Thymus (tissue), 11 donors: ENCODE results near the gene IGF1. TPM values are rescaled to one million over a fixed set of nuclear protein-coding genes. Genes with fewer than 3 reads are reported as not detected.

Experiments used
- DNase-seq, 9 donors: peaks; one replicate each; pipeline ENCODE4 v3.0.0-alpha.2; 2013; ENCODE audit warnings: low spot score in 9 of 9, low read depth in 6 of 9, missing footprints in 1 of 9
- H3K27ac ChIP-seq, 2 donors: one replicate each; pipeline ENCODE4 v1.5.1; 2013; ENCODE audit warnings: control low read depth in 1 of 2, low read depth in 1 of 2, low read length in 1 of 2, mild to moderate bottlenecking in 1 of 2, moderate library complexity in 1 of 2
- H3K27me3 ChIP-seq, 2 donors: one replicate each; pipeline ENCODE4 v1.5.1; 2013; ENCODE audit warnings: low read length in 1 of 2; ENCODE audit not compliant: control insufficient read depth in 2 of 2, insufficient read depth in 1 of 2
- H3K36me3 ChIP-seq, 2 donors: one replicate each; pipeline ENCODE4 v1.5.1; 2013; ENCODE audit warnings: low read length in 1 of 2, mild to moderate bottlenecking in 1 of 2, moderate library complexity in 1 of 2; ENCODE audit not compliant: control insufficient read depth in 2 of 2, insufficient read depth in 2 of 2
- H3K4me1 ChIP-seq, 2 donors: one replicate each; pipeline ENCODE4 v1.5.1; 2013; ENCODE audit warnings: low read length in 2 of 2; ENCODE audit not compliant: control insufficient read depth in 2 of 2, insufficient read depth in 2 of 2
- H3K4me3 ChIP-seq, 2 donors: one replicate each; pipeline ENCODE4 v1.5.1; 2013; ENCODE audit warnings: low read length in 2 of 2, control low read depth in 1 of 2, mild to moderate bottlenecking in 1 of 2
- H3K9me3 ChIP-seq, 2 donors: one replicate each; pipeline ENCODE4 v1.5.1; 2013; ENCODE audit warnings: low read length in 1 of 2, mild to moderate bottlenecking in 1 of 2; ENCODE audit not compliant: control insufficient read depth in 2 of 2, insufficient read depth in 1 of 2
- WGBS: extraction: QIAGEN DNeasy Blood & Tissue Kit; methylation state at CpG from one replicate; pipeline ENCODE4 v1.1.7; 2013; 5-methylcytosine and 5-hydroxymethylcytosine counted together
- polyA plus RNA-seq: library from polyadenylated mRNA; stranded (reverse); fragments of 200-250 nt; gene quantifications from one replicate; pipeline ENCODE4 v1.2.3, GENCODE V29; 2013
- total RNA-seq: library from RNA; stranded (reverse); fragments of 120-200 nt; gene quantifications from one replicate; pipeline ENCODE4 v1.2.4, GENCODE V29; 2013
- donor health status: healthy.

IGF1 gene
- total and polyA plus RNA-seq, 2 donors = 1.6 to 5.7 TPM

DNA sequence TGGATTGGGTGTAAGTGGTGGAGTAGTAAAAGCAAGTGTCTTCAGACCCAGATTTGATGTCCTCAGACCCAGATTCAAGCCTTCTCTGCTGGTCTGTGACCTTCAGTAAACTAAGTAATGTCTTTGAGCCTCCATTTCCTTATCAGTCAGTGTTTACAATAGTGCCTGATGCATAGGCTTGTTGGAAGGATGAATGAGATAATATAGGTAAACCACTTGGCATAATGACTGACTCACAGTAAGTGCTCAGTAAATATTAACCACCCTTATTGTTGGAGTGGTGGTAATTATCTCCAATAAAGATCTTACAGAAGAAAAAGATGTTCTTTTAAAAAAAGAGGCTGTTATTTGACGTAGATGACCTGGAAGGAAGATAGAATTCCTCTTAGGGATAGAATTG, 86.2 kb downstream of the IGF1 start:
- H3K4me3 ChIP-seq = no peak overlapping the region
- no peaks in the 10 kb centered on the region for H3K4me1 ChIP-seq
- no peaks in the 10 kb centered on the region for H3K27me3 ChIP-seq
- no peaks in the 10 kb centered on the region for H3K9me3 ChIP-seq
- 88% methylated on average over 1 of the region's 1 CpG for WGBS
- no peaks in the 10 kb centered on the region for H3K36me3 ChIP-seq
- DNase-seq = no peak
- no peak overlapping the region for H3K27ac ChIP-seq

DNA sequence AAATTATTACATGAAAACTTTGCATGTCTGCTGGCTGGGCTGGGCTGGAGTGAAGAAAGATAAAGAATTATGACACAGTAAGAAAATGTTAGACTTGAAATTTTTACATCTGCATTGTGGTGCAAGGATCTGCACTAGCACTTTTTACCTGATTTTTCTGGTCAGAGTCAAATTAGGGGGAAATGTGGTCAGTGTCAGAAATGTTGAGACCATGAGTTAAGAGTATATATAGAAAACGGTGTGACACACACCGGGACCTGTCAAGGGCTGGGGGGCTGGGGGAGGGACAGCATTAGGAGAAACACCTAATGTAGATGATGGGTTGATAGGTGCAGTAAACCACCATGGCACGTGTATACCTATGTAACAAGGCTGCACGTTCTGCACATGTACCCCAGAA, 90.3 kb downstream of the IGF1 start:
- Histone ChIP-seq H3K27me3 (no peaks in the 10 kb centered on the region), H3K4me3 (no peak overlapping the region), H3K27ac (no peak overlapping the region), H3K4me1 (no peaks in the 10 kb centered on the region), H3K9me3 (no peaks in the 10 kb centered on the region), H3K36me3 (no peaks in the 10 kb centered on the region)
- 92% methylated on average over 4 of the region's 4 CpGs for WGBS
- no peak for DNase-seq

DNA sequence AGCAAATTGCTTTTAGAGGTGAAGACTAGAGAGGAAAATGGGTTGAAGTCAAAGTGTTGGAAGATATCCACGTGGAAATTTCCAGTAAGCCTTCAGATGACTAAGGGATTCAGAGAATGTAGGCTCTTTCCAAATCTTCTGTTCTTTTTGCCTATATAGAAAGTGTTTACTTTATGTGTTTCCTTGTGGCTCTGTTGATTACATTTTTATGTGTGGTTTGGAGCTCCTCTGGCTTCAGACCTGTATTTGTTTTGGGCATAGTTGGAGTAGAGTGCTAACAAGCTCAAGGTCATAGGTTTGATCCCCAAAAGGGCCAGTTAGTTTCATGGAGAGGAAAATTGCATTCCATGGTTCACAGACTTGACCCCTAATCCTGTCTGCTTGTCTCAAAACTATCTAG, 91.9 kb downstream of the IGF1 start:
- no peak overlapping the region for H3K27ac ChIP-seq
- no peak for DNase-seq
- no peaks in the 10 kb centered on the region for H3K9me3 ChIP-seq
- H3K36me3 ChIP-seq = no peaks in the 10 kb centered on the region
- 61% methylated on average over 1 of the region's 1 CpG for WGBS
- H3K27me3 ChIP-seq = no peaks in the 10 kb centered on the region
- no peaks in the 10 kb centered on the region for H3K4me1 ChIP-seq
- no peak overlapping the region for H3K4me3 ChIP-seq

DNA sequence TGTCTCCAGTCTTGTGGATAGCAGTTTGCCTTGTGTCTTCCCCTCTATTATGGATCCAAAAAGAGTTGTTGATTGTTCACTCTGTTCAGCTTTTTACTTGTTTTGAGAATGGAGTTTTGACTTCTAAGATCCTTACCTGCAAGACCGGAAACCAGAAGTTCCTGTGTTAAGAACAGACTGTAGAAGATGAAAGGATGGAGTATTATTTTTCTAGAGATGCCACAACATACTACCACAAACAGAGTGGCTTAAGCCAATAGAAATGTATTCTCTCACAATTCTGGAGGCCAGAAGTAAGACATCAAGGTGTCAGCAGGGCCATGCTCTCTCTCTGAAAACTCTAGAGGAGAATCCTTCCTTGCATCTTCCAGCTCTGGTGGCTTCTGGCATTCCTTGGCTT, 95.0 kb downstream of the IGF1 start:
- 99% methylated on average over 1 of the region's 1 CpG for WGBS
- Histone ChIP-seq H3K9me3 (no peaks in the 10 kb centered on the region), H3K4me3 (no peak overlapping the region), H3K27me3 (no peaks in the 10 kb centered on the region), H3K36me3 (no peaks in the 10 kb centered on the region), H3K4me1 (no peaks in the 10 kb centered on the region), H3K27ac (no peak overlapping the region)
- no peak for DNase-seq

DNA sequence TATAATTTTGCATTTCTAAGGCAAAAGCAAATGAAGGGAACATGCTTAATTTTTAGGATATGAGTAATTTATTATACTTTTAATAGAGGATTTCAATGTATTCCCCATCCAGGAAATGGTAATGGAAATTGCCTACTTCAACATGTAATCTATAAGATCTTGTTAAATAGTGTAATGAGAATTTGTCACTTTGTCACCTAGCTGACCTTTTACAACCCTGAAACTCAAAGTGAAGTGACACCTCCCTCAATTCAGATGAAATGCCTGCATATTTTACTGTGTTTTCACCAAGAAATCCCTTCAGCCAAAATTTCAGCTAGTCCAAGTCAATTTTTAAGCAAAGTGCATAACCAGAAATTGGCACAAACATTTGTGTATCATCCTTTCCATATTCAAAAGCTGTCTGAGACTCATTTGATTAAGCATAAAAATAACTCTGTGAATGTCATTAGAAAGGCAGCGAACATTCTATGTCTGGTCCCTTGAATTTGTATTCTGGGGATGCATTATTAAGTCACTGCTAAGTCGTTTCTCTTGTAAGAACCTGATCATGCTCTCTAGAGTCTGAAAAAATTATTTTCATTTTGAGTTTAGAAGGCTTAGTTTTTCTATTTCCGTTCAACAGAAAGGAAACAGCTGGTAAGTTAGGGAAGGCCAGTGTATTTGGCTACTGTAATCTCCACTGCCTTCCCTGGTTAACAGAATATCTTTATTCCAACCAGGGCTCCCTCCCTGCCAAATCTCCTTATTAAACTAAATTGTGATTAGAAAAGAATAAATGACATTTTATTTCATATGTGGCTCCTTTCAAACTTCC, 100.8 kb downstream of the IGF1 start:
- H3K4me3 ChIP-seq = no peak overlapping the region
- H3K27ac ChIP-seq = no peak overlapping the region
- no peaks in the 10 kb centered on the region for H3K9me3 ChIP-seq
- H3K4me1 ChIP-seq = no peaks in the 10 kb centered on the region
- H3K27me3 ChIP-seq = no peaks in the 10 kb centered on the region
- WGBS = 64% methylated on average over 3 of the region's 3 CpGs
- no peak for DNase-seq
- H3K36me3 ChIP-seq = no peaks in the 10 kb centered on the region

DNA sequence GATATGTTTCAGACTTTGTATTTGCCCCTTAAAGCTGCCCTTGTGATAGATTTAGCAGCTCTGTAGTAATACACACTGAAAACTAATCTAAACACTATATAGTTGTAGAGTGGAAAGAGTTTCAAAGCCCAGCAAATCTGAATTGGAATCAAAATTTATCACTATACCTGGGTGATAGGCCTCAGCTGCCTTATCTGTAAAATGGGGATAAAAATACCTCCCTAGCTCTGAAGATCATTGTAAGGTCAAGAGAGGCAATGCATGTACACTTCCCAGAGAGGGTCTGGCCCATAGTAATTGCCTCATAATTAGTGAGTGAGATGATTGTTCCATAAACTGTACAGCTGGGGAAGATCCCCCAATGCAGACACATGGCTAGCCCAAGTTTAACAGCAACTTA, 103.6 kb downstream of the IGF1 start:
- Histone ChIP-seq H3K9me3 (no peaks in the 10 kb centered on the region), H3K4me3 (no peak overlapping the region), H3K27ac (no peak overlapping the region), H3K4me1 (no peaks in the 10 kb centered on the region), H3K36me3 (no peaks in the 10 kb centered on the region), H3K27me3 (no peaks in the 10 kb centered on the region)
- no peak for DNase-seq

DNA sequence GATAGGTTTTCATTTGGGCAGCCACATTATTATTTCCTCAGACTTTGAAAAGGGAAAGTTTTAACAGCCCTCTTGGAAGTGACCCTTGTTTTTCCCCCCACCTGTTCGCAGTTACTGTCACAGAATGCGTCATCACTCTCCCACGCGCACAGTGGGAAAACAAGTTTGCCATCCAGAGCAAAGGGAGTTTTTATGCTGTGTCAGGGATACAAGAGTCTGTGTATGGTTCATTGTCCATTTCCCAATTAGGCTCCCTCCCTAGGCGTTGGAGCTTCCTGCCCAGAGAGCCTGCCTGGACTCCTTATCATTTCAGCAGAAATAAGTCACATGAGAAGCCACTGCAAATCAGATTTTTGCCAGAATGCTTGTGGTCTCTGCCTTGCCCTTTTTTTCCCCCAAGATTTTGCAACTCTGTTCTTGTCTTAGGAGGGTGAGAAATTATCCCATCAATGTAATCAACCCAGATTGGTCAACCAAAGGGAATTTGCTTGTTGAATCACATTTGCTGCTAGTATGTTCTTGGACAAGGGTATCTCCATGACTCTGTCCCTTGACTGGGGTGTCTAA, 104.1 kb downstream of the IGF1 start:
- Histone ChIP-seq H3K4me1 (no peaks in the 10 kb centered on the region), H3K9me3 (no peaks in the 10 kb centered on the region), H3K36me3 (no peaks in the 10 kb centered on the region), H3K4me3 (no peak overlapping the region), H3K27me3 (no peaks in the 10 kb centered on the region), H3K27ac (no peak overlapping the region)
- WGBS = 90% methylated on average over 5 of the region's 5 CpGs
- DNase-seq = no peak

DNA sequence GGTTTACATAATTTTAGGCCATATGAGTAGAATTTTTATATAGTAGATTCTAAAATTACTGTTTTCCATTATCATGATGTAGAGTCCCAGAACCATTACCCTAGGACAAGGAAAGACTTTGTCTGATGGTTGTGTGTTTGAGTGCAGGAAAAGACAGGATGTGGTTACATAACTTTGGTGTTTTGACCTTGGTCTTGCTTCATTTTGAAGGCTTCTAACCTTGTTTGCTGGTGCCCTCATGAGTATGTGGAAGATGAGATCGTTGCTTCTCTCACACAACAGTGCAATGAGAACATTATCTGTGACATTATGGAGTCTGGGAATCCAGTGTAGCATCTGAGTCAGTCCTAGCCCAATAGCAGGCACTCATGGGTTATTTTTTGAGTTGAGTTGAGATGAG, 106.2 kb downstream of the IGF1 start:
- Histone ChIP-seq H3K27me3 (no peaks in the 10 kb centered on the region), H3K4me3 (no peak overlapping the region), H3K27ac (no peak overlapping the region), H3K9me3 (peaks cover 0 to 3% of the 10 kb centered on the region in 2 donors), H3K4me1 (no peaks in the 10 kb centered on the region), H3K36me3 (no peaks in the 10 kb centered on the region)
- 87% methylated on average over 1 of the region's 1 CpG for WGBS
- no peak for DNase-seq

DNA sequence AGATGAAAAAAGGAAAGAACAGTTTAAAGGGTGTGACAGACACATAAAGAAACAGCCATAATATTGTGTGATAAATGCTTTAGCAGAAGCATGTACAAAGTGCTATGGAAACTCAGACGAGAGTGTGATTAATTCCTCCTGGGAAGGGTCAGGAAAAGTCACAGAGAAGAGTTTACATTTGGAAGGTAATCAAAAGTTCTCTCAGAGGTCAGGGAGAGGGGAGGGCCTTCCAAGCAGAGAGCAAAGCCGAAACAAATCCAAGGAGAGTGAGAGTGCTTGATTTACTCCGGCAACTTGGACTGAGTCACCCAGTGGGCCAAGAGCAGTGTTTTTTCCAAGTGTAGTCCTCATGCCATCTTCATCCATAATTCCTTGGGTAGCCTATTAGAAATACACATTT, 108.3 kb downstream of the IGF1 start:
- Histone ChIP-seq H3K4me1 (no peaks in the 10 kb centered on the region), H3K36me3 (no peaks in the 10 kb centered on the region), H3K27me3 (no peaks in the 10 kb centered on the region), H3K4me3 (no peak overlapping the region), H3K9me3 (peaks cover 0 to 3% of the 10 kb centered on the region in 2 donors), H3K27ac (no peak overlapping the region)
- no peak for DNase-seq
- 82% methylated on average over 3 of the region's 3 CpGs for WGBS
